HG03342 (cell line): ENCODE data around the gene PCK1.

Source experiments
- ATAC-seq: cut with Tn5 transposase; IDR thresholded peaks from one replicate; pipeline ENCODE4 v1.9.1; 2021; ENCODE audit warnings: mild to moderate bottlenecking, moderate library complexity; ENCODE audit not compliant: unreplicated experiment

Gene PCK1

DNA sequence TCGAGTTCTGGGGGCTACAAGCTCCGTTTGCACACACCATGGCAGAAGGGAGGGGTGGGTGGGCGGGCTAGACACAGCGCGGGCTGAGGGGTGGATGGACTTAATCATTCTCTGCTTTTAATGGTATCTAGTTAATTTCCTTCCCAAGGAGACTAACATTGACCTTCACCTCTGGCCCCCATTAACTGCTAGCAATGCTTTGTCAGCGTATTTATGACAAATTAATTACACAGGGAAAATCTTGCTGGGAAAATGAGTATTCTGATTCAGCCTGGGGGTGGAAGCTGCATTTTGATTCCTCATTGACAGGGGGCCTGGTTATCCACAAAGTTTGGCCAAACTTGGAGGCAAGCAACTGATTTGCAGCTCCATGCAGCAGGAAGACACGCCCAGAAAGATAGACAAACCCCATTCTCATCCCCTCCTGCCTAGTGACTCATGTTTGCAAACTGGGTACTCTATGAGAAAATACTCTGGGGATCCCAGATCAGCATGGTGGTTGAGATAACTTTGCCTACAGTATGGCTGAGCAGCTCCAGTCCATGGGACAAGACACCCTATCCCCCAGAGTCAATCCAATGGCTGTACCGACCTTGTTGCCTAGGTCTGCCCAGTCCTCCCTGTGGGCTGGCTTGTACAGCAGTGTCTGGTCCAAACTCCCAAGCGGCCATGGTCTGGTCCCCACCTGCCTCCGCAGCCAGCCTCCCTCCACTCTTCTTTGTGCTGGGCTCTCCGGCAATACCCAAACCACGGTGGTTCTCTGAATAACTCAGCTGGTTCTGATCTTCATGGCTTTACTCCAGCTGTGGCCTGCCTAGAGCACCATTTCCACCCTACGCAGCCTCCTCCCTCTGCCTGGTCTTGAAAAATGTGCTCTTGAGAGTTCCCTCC lies 39.7 kb downstream of the PCK1 start:
- no peak for ATAC-seq

DNA sequence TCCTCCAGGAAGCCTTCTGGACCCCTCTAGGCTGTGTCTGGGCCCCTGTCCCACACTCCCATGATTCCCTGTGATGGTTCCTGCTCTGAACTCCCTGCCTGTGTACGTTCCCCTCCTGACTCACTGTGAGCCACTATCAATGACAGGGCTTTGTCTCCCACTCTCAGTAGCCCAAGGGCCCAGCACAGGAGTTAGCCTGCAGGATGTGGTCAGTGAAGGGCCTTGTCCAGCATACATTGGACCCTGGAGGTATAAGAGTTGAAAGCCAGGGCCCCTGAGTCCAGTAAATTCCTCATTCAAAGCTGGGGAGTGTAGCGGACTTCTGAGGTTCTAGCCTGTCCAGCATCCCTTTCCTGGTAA lies 40.3 kb downstream of the PCK1 start:
- no peak for ATAC-seq

DNA sequence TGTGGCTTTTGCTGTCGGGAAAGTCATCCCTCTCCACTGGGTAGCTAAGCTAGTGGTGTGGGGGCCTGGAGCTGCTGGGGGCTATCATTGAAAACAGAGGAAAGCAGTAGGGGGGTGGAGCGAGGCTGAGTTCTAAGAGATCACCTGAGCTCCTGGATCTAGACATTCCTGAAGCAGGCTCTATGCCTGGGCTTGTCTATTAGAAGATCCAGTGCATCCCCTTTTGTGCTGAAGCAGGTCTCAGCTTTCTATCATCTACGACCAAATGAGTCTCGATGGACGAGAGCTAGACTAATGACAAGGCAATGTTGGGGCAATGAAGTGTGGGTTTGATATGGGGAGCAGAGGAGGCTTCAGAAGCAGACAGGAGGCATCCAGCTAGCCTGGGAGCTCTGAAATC lies 40.8 kb downstream of the PCK1 start:
- ATAC-seq, result no peak

DNA sequence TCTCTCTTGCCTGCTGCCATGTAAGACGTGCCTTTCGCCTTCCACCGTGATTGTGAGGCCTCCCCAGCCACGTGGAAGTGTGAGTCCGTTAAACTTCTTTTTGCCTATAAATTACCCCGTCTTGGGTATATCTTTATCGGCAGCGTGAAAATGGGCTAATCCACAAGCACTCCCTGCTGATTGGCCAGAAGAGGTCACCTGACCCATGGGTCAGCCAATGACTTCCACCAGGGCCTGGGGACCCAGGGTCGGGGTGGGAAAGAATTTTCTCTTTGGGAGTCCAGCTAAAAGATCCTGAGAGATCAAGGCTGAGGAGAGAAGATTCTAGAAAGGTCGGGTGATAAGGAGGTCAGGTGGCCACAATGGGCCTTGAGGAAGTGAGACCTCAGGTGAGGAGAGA lies 42.2 kb downstream of the PCK1 start:
- ATAC-seq, result no peak

DNA sequence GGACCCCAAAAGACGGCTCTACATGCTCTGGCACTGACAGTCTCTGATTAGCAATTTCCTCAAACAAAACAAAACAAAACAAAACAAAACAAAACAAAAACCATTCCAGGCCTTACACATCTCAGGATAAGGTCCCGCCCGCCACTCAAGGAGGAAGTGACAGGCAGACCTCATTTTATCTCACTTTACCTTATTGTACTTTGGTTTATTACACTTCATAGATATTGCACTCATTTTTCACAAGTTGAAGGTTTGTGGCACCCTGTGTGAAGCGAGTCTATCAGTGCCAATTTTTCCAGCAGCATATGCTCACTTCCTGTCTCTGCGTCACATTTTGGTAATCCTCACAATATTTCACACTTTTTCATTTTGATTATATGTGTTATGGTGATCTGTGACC lies 44.1 kb downstream of the PCK1 start:
- no peak for ATAC-seq

DNA sequence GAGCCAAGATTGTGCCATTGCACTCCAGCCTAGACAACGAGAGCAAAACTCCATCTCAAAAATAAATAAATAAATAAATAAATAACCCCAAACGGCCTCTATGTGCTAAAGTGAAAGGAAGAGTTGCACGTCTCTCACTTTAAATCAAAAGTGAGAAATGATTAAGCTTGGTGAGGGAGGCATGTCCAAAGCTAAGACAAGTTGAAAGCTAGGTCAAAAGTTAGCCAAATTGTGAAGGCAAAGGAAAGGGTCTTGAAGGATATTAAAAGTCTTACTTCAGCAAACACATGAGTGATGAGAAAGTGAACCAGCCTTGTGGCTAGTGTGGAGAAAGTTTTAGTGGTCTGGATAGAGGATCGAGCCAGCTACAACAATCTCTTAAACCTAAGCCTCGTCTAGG lies 45.0 kb downstream of the PCK1 start:
- ATAC-seq, result no peak

DNA sequence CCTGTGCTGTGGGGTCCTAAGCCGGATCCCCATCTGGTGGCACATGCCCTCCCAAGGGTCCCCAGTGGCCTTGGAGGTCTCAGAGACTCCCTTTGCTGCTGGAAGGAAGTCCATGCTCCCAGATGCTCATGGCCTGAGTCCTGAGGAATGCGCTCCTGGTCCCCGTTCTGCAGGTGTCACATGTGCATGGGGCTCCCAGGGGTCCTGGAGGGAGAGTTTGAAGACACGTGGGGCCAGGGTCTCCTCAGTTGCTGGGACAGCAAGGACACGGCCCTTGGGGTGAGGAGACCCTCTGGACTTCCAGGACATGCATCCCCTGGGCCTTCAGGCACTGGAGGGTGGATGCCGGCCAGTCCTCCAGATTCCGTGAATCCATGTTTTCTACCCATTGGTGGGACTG lies 47.6 kb downstream of the PCK1 start:
- ATAC-seq, result no peak

DNA sequence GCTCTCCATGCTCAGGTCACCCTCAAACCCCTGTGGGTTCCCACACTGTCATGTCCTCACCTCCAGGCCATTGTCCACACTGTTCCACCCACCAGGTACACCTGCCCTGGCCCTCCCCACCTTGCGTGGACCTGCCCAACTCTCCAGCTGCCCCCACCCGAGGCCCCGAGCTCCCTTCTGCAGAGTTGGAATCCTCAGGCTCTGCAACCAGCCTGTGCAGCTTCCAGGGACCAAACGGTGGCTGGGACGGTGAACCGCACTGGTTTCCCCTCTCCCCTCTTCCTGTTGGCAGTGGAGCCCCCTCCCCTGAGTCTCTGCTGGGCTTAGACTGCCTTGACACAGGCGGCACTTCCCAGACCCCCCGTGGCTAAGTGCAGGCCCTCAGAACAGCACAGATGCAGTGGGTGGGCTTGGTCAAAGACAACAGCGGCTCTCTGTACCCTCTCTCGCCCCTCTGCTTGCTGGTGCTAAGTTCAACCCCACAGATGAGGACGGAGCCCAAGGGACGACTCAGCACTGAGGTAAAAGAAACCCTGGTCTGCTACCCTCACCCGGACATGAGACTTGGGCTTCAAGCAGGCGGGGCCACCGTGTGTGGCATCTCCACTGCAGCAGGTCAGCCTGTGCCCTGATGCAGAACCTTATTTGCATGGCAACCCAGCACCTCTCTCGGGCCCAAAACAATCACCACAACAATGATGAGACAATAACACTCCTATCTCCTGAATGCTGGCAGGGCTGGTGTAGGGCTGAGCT lies 48.4 kb downstream of the PCK1 start:
- ATAC-seq, result no peak

DNA sequence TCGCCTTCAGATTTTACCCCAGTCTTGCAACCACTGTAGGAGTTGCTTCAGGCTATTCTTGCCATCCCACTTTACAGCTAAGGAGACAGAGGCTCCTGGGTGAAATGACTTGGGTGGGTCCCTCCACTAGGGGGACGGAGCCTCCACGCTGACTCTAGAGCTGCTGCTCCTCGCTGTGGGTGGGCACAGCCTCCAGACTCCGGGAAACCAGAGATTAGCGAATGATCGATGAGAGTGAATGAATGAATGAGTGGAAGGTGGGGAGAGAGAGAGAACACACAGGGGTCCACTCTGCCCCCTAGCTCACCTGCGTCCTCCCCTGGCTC lies 48.9 kb downstream of the PCK1 start:
- no peak for ATAC-seq

DNA sequence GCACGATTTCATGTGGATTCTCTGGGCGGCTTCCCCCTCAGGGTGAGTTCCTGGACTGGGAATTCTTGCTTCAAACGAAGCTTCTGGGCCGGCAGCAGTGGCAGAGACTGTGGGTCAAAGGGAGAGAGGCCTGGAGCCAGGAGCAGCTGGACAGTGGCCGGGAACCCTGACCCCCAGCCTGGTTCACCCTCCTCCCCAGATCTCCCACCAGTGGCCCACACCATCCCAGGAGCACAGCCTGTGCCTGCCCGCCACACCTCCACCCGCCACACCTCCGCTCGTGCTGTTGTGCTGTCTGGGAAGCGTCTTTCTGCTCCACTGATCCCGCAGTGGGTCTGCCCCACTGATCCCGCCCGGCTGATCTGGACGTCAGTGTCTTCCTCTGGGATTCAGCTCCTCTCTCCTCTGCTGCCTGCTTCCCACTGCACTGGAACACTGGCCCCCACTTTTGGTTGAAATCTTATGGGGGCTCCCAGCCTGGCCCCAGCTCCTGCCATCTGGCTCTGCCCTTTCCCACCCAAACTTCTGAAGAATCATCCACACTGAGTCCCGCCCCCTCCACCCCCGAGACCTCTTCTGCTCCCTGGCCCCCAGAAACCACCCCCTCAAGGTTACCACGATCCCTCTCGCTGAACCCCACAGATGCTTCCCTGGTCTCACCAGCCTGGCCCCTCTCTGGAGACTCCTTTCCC lies 49.5 kb downstream of the PCK1 start:
- no peak for ATAC-seq

DNA sequence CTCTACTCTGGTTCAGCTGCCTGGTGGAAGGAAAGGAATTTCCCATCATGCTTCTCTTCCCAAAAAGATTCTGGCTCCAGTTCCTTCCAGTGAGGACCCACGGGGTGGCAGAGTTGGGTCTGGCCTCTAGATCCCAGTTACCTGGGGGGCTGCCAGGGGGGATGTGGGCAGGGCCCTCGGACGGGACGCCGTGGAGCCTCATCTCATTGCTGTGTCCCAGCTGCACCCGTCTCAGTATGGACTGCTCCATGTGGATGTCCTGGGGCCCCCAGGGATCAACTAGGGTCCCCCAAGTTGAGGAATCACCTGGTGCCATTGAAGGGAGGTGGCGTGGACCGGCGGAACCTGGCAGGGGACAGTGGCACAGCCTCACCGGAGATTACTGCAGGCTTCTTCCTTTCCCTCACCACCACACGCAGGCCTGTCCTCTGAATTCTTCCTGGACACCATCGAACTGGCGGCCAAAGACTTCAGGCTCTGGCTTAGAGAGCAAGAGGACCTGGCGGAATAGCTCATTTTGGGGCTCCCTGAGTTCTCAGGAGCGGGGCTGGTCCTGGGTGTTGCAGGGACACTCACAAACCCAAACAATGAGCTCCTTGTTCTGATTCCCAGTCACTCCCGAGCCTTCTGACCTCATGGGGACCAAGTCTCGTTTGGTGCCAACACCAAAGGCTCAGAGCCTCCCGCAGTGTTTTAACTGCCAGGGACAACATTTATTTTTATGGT lies 50.8 kb downstream of the PCK1 start:
- no peak for ATAC-seq

DNA sequence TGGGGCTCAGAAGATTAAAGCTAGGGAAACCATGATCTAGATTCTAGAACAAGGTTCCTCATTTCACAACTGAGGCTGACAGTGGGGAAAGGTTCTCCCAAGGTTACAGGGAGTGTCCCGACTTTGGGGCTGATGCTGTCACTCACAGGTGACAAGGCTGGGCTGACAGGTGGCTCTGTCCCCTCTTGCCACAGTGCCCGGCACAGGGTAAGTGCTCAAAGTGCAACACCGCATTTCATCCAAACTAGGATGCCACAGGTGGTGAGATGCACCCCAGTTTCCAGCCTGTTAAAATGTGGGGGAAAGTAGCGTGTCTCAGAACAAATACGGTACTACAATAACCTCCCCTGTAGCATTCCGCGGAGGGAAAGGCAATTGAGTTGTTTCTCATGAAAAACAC lies 51.5 kb downstream of the PCK1 start:
- ATAC-seq, result no peak

DNA sequence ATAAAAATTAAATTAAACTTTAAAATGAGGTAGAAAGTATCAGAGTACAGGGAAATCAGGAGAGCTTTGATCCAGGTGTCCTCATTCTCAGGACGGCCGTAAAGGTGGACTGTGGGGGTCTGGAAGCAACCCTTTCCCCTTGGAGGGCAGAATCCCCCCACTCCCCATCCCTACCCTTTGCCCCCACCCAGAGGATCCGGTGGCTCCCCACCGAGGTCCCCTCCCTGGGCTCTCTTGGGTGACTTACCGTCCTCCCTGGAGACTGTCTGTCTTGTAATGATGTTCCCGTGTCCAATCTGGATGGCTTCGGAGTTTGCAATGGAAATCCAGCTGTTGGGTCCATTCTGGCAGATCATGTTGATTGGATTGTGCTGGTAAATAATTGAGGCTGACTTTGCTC lies 52.0 kb downstream of the PCK1 start:
- ATAC-seq, result no peak

DNA sequence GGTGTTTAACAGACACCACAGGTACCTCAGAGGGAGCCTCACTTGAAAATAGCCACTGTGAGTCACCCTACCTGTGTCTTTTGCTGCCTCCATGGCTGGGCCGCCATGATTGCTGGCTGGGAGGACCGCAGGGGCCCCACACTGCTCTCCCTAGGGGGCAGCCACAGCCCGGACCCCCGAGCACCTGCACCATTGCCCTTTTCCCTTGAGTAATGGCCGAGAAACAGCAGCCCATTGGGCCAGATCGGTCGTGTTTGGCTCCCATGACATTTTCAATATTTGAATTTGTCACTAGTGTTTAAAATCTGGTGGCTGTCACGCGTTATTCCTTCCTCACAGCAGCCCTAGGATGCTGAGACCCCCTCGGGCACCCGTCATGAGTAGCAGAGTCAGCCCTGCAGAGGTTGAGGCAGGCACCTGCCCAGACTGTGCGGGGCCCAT lies 52.6 kb downstream of the PCK1 start:
- ATAC-seq, result no peak

DNA sequence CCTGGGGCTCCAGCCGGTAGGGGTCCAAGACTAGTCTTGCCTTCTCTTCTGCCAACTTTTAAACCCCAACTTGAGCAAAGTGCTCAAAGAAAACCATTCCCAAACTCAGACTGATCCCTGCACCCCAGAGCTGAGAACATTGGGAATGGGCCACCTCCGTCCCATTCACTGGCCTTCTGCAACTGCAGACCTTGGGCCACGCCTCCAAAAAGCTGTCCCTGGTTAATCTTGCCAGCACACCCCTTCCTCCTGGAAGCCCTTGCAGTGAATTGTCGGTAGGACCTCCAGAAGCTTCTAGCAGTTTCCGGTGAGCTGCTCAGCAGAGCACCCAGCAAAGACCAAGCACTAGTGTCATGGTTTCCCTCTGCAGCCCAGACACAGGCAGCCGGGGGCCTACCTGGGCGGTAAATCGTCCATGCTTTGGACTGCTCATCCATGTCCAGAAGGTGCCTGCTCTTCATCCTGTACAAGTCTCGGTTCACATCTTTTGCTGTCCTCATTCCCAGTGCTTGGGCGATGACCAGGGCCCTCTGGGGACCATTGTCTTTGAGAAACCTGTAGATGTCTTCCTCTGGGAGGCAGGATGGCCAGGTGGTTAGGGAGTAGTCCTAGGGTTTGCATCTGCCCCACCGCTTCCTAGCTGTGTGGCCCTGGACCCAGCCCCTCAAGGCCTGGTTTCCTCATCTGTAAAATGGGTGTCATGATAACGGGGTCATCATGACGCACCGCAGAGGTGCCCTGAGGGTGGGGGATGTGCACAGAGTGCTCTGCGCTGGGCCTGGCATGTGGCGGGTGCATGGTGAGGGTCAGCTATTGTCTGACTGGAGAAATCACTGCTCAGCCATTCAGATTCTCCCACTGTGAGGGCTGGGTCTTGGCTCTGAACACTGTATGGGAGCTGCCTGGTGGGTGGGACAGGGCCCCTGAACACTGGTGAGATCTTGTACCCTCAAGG lies 53.9 kb downstream of the PCK1 start:
- no peak for ATAC-seq

DNA sequence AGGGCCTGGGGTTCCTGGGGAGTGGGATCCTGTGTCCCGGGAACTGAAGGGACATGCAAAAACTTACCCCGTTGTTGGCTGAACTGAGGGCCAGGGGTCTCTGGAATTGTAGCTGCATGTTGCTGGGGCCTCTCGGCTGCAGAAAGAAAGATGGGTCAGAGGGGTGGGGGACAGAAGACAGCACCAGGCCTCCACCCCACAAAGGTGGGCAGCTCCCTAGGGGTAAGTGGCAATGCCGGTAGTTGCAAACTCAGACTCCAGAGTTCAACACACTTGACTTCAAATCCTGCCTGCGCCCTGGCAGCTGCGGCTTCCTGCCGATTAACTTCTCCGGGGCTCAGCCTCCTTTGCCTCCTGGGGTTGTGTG lies 54.5 kb downstream of the PCK1 start:
- no peak for ATAC-seq

DNA sequence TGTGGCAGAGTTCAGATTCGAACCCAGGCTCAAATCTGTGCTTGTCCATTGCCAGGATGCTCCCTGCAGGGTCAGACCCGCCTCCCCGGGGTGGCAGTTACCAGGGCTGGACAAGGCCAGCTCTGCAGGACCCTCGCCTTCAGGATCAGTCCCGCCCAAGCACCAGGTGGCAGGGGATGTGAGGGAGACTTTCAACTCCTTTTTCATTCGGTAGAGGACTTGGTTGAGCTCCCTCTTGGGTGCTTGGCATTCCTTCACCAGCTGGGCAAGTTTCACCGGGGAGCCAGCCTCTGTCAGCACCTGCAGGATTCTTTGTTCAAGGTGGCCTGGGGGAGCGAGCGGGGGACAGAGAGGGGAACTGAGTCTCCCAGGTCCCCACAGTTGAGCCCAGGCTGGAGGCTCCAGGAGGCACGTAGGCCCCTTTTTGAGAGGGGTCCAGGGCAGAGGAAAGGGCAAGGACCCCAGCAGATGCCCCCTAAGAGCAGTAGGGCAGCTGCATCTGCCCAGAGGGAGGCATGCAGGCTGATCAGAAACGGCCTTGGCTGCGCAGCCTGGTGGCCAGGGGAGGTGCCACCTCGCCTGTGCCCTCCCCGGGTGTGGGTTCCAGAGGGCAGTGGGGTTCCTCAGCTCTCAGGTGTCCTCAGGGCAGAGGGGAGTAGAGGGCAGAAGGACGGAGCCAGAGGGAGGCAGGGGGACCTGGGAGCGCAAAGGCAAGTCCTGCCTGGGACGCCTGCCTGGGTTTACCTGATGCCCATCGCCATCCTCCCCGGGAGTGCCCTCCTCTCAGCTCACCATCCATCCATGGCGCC lies 55.4 kb downstream of the PCK1 start:
- ATAC-seq, result no peak

DNA sequence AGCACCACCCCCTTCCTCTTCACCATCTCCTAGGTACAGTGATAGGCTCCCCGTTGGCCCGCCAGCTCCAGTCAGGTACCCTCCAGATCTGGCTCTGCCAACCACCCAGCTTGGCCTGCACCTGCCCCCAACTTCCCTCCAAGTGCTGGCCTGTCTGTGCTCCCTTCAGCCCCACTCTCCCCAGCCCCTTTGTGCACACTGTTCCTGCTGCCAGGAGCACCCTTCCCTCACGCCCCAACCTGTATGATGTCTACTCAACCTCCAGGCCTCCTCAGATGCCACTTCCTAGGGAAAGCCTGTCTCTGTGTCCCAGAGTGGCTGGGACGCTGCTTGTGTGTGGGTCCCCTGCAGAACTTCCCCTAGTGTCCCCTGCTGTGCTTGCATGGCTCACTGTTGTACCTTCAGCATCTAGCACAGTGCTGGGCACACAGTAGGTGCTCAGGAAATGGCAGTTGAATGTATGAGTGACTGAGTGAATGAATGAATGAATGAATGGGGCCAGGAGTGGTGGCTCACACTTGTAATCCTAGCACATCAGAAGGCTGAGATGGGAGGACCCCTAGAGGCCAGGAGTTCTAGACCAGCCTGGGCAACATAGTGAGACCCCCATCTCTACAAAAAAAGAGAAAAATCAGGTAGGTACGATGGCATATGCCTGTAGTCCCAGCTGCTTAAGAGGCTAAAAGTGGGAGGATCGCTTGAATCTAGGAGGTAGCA lies 56.3 kb downstream of the PCK1 start:
- ATAC-seq, result no peak
